ENCODE measurements around the gene TMEM184C. TPM values are rescaled to one million over a fixed set of nuclear protein-coding genes. Genes with fewer than 3 reads are reported as not detected.

TMEM184C gene
- total RNA-seq, 1 experiment from 2014 or later = 43.7 TPM

- TF ChIP-seq, protein P1, sequence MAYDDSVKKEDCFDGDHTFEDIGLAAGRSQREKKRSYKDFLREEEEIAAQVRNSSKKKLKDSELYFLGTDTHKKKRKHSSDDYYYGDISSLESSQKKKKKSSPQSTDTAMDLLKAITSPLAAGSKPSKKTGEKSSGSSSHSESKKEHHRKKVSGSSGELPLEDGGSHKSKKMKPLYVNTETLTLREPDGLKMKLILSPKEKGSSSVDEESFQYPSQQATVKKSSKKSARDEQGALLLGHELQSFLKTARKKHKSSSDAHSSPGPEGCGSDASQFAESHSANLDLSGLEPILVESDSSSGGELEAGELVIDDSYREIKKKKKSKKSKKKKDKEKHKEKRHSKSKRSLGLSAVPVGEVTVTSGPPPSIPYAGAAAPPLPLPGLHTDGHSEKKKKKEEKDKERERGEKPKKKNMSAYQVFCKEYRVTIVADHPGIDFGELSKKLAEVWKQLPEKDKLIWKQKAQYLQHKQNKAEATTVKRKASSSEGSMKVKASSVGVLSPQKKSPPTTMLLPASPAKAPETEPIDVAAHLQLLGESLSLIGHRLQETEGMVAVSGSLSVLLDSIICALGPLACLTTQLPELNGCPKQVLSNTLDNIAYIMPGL (CRISPR knock-in tag; IDR thresholded peaks at IDR 0.05) = no peak
- no peak for TF ChIP-seq ZNF512 (CRISPR knock-in tag; IDR thresholded peaks at IDR 0.05; ENCODE audit: borderline replicate concordance)
These were observed 869 bp downstream of the TMEM184C start (continued) for GRCh38 chr4:147617841-147618691.

DNA sequence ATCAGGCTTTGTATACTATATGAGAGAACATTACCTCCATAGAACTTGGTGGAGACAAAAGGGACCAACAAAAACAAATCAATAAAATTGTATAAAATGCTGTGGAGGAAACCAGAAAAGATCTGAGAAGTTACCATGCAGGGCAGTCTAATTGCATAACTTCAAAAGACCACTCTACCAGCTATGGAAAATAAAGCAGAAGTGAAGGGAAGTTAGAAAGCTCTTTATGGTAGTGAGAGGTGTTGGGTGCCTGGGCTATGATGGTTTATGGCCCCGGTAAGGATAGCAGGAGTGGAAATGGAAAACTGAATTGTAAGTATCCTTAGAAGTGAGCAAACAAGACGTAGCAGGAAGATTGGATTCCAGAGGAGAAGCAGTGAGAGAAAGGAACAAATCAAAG lies 3.1 kb downstream of the TMEM184C start:
- Mint-ChIP-seq H3K9me3 (no peaks in the 10 kb centered on the region), H3K27me3 (ENCODE audit: low read depth) (no peaks in the 10 kb centered on the region; the same call in 1 of the 2 replicates), H3K4me1 (peaks cover 31% of the 10 kb centered on the region), H3K27ac (peak overlapping the region; percentile 37), H3K4me3 (peak overlapping the region; percentile 28), H3K36me3 (peaks cover 24% of the 10 kb centered on the region)
- ATAC-seq (no peak), DNase-seq (ENCODE audit: low spot score) (no peak)
- ChIA-PET POLR2A (no interaction called here), CTCF (no interaction called here)
- TF ChIP-seq AR (CRISPR knock-in tag; IDR thresholded peaks at IDR 0.05) = no peak
- TF ChIP-seq CTCF (IDR thresholded peaks at IDR 0.05) = no peak
- TF ChIP-seq ZNF416 (CRISPR knock-in tag; IDR thresholded peaks at IDR 0.05) = no peak
- no peak for TF ChIP-seq PRDM15 (CRISPR knock-in tag; IDR thresholded peaks at IDR 0.05)
- TF ChIP-seq GABPB1 (CRISPR knock-in tag; IDR thresholded peaks at IDR 0.05) = no peak
- TF ChIP-seq, protein P2, sequence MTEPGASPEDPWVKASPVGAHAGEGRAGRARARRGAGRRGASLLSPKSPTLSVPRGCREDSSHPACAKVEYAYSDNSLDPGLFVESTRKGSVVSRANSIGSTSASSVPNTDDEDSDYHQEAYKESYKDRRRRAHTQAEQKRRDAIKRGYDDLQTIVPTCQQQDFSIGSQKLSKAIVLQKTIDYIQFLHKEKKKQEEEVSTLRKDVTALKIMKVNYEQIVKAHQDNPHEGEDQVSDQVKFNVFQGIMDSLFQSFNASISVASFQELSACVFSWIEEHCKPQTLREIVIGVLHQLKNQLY (CRISPR knock-in tag; IDR thresholded peaks at IDR 0.05) = no peak
- TF ChIP-seq TCF7 (CRISPR knock-in tag; IDR thresholded peaks at IDR 0.05; ENCODE audit: low read depth) = no peak
- no peak for TF ChIP-seq ZNF317 (CRISPR knock-in tag; IDR thresholded peaks at IDR 0.05; ENCODE audit: borderline replicate concordance, low read depth)
- TF ChIP-seq ZNF263 (CRISPR knock-in tag; IDR thresholded peaks at IDR 0.05; ENCODE audit: low read depth) = no peak
- TF ChIP-seq FOXP4 (CRISPR knock-in tag; IDR thresholded peaks at IDR 0.05) = no peak
- no peak for TF ChIP-seq ATF2 (CRISPR knock-in tag; IDR thresholded peaks at IDR 0.05; ENCODE audit: borderline replicate concordance, low read depth)
- no peak for TF ChIP-seq TP53 (CRISPR knock-in tag; IDR thresholded peaks at IDR 0.05)
- no peak for TF ChIP-seq ZBTB21 (CRISPR knock-in tag; IDR thresholded peaks at IDR 0.05; ENCODE audit: borderline replicate concordance)

Measured in WTC11 (cell line).